HG03108 (cell line): Measurements from ENCODE around the gene TGFBRAP1.
A peak's percentile ranks its signal among the peaks of the same experiment; 100 is the strongest.

ENCODE experiments used
- ATAC-seq: cut with Tn5 transposase; IDR thresholded peaks from one replicate; pipeline ENCODE4 v1.9.1; 2021; ENCODE audit warnings: moderate library complexity; ENCODE audit not compliant: unreplicated experiment

TGFBRAP1 gene

GRCh38 chr2:105329561-105330495 lies at the start of gene TGFBRAP1:
Gene TGFBRAP1 (minus strand): TSS chr2:105329735. CDS start chr2:105308301, 21,434 bp downstream.
- ATAC-seq: peak; percentile 65

- no peak for ATAC-seq
Measured at GRCh38 chr2:105378921-105379383, 49.4 kb upstream of the TGFBRAP1 start.

DNA sequence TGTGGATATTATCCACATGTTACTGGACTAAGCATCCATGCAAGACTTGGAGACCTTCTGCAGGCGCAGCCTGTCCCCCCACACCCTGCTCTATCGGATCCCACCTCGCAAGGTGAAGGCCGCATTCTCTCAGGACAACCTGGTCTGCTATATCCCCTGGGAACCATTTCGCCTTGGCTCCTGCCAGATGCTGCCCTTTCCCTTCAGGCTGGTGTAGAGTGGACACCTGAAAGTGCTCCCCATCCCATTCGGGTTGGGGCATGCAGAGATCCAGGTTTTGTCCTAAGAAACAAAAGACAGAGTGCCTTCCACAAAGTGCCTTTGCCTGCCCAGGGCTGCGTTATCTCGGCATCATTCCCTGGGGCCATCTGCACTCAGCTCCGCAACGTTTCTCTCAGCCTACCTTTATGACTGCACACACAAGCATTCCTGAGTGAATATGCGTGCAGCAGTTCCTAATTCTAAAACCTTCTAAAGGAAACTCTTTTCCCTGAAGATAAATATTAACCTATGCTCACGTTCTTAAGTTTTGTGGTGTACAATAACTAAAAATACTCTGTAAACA lies 48.8 kb upstream of the TGFBRAP1 start:
- no peak for ATAC-seq

DNA sequence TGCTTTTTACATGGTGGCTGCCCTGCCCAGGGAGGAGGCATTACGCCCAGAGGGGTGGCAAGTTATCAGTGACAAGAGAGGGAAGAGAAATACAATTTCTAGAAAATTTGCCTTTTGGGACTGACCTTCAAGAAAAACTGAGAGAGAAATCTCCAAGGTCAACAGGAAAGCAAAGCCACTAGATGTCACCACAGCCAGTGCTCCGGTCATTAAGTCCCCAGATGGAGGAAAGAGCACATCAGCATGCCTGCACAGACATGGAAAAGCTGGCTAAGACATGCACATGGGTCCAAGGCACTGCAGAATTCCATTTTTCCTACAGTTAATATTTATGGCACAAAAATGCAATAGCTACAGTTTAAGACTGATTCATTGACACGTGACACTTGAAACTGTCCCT lies 48.3 kb upstream of the TGFBRAP1 start:
- ATAC-seq: no peak

DNA sequence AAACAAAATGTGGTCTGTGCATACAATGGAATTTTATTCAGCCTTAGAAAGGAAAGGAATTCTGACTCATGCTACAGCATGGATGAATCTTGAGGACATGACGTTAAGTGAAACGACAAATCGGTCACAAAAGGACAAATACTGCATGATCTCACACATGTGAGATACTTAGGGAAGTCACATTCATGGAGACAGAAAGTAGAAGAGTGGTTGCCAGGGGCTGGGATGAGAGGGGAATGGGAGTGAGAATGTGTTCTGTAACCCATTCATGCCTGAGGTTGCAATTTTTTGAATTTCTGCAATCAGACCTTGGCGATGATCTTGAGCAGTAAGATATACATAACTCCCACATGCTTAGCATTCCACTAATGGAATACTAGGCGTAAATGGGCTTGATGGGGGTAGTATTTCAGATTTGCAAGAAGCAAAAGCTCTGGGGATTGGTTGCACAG lies 47.3 kb upstream of the TGFBRAP1 start:
- no peak for ATAC-seq

DNA sequence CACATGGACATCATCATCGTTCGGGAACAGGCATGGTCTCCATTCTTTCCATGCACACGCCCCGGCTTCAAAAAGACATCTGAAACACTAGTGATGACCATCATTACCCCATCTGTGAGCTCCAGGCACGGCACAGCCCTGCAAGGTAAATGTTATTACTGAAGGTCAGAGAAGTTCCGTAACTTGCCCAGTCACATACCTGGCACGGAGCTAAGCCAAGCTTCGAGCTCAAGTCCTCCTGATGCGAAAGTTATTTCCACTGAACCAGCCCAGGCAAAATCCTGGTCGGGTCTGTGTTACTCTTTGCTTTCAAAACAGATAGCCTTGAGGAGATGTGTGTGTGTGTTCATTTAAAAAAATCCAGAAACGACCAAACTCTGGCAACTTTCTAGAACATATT lies 46.5 kb upstream of the TGFBRAP1 start:
- no peak for ATAC-seq

DNA sequence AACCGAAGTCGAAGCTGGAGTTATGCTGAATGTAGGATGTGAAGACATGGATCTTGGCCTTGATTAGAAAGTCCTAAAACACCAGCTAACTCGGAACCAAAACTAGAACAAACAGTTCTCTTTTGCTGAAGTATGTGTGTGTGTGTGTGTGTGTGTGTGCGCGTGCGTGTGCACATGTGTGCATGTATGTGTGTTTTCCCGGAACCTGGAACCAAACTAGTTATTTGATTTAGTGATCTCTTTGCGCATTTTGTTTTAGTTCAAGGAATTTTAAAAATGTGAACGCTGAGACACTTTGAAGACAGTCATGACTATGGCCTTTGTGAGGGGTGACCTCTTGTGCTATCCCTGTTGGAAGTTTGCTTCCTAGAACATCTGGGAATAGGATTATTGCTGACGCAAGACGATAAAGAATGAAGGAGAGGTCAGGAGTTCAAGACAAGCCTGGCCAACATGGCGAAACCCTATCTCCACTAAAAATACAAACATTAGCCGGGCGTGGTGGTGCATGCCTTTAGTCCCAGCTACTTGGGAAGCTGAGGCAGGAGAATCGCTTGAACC lies 45.5 kb upstream of the TGFBRAP1 start:
- no peak for ATAC-seq

DNA sequence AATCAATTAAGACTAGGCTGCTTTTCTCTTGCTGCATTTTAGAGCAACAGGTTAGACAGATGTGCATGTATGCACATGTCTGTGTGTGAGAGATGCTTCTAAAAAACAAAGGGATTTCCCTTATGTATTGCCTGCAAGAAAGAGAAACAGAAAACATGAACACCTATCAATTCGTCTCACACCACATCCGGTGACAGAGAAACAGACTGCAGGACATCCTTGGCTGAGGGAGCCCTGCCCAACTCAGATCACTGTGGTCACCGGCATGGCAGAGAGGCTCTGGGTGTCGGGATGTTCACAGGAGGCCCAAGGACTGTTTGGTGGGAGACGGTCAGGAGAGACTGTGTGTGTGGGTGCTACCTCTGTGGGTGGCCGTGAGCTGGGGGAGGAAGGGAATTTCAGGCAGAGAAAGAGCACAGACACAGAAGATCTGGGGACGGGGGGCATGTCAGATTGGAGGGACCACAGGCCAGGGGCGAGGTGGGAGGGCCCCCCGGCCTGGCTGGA lies 44.4 kb upstream of the TGFBRAP1 start:
- peak; percentile 53 for ATAC-seq

DNA sequence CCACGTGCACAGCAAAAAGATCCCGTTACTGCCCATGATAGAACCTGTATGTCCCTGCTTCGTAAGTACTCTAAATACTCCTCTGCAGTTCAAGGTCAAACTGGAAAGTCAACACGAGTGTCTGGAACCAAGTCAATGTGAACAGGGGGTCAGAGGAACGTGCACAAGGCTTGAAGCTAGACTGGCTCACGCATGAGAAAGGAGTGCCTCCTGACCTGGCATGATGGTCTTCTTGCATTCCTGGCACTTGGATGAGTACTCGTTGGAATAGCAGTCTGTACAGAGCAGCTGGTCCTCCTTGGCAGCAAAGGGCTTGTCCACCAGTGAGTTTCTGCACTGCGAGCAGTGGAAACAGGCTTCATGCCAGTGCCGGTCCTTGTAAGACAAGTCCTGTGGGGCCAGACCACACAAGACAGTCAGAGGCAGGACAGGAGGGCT lies 43.8 kb upstream of the TGFBRAP1 start:
- ATAC-seq: no peak

DNA sequence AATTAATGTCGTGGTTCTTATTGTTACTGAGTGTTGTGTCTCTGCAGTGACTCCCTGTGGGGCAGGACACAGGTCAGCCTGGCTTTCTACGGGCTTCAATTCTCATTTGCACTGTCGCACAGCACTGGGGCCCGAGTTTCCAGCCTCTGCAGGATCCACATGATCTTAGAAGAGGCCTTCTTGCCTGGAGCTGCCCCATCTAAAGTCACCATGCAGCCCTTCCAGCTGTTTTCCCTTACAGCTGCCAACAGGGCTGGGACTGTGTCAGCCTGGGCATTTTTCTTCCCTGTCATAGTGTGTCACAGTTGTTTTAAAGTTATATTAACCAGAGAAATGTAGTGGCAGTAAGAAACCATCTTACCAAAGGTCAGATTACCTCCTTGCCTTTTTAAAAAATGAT lies 42.3 kb upstream of the TGFBRAP1 start:
- no peak for ATAC-seq

DNA sequence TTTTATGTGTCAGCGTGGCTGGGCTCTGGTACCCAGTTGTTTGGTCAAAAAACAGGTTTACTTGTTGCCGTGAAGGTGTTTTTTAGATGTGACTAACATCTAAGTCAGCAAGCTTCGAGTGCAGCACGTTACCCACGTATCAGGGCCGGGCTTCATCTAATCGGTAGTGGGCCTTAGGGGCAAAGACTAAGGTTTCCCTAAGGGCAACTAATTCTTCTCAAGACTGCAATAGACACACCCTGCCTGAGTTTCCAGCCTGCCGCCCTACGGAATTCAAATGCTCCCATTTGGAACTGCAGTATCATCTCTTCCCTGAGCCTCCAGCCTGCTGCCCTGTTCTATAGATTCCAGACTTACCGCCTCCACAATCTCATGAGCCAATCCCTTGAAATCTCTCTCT lies 41.6 kb upstream of the TGFBRAP1 start:
- no peak for ATAC-seq

GRCh38 chr2:105369777-105370690 lies 40.5 kb upstream of the TGFBRAP1 start:
- ATAC-seq: peak; percentile 93

- ATAC-seq: no peak
Measured at GRCh38 chr2:105368759-105369408, 39.3 kb upstream of the TGFBRAP1 start.

- no peak for ATAC-seq
Measured at GRCh38 chr2:105365206-105365605, 35.7 kb upstream of the TGFBRAP1 start.

- no peak for ATAC-seq
Measured at GRCh38 chr2:105364436-105365139, 35.1 kb upstream of the TGFBRAP1 start.

DNA sequence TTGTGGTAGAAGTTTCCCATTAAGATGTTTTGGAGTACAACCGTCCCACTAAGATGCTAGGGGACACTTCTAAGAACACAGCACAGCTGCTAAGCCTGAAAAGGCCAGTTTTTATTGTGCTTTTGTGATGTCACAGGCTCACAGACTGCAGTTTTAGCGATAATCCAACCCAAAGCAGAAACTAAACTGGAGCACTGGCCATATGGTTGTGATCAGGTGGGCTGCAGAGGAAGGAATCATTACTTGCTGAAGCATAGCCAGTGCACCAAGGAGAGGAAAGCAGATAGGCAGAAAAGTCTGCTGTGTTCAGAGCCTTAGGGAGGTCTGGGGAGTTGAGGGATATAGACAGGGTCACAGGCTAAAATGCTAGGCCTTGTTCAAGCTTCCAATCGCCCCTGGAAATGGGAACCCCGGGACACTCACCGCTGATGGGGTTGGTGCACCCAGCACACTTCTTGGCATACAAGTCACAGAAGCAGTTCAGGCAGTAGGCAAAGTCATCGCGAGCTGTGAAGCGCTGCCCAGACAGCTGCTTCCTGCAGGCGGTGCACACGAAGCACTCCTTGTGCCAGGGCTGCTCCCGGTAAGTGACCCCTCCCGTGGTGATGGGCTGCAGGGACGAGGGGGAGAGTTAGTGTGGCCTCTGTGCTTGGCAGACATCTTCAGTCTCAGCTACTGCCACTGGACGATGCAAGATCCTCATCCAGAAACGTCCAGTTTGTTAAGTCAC lies 33.5 kb upstream of the TGFBRAP1 start:
- ATAC-seq: no peak

DNA sequence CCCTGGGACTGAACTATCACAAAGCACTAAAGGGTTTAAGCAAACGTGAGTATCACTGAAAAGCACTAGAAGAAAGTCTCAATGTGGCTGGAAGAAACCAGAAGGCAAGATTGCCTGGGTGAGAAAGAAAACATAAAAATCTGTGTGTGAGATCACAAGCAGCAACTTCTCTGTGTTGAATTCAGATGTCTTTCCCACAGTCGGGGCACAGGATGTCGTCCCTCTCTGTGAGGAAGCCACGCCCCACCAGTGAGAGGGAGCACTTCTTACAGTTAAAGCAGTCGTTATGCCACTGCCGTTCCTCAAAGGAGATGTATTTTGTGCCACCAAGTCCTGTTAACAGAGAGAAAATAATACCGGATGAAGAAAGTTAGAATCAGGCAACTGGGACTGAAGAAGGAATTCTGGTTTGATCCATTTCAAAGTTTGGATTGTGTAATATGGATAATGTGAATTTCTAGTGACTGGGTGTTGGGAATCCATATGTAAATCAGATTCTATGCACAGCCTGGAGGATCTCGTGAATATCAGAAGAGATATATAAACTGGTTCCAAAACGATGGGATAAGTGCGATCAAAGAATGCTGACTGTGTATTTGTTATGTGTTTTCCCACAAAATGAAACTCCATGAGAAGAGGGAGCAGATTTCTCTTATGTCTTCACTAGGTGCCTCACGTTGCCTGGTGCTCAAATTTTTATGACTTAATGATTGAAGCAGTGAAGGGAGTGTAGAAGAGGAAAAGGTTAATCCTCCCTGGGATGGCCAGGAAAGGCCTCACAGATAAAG lies 31.8 kb upstream of the TGFBRAP1 start:
- no peak for ATAC-seq

DNA sequence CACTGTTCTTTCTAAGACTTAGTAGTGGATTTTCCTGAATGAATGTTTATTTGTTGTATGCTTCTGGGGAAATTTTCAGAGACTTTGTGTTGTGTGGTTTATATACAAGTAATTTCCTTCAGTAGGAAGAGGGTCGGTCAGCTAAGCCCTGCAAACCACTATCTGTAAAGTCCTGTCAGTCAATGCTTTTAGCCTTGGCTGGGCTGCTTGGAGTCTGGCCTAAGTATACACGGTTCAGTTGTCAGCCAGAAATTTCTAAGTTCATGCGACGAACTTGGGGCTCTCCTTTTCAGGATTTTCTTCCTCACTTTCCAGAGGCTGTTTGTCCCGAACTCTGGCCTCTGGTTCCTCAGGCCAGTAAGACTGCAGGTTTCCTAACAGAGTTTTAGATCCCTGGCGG lies 29.1 kb upstream of the TGFBRAP1 start:
- ATAC-seq: no peak
